HFFc6 (cell line): ENCODE data around the gene KCNMA1. TPM values are rescaled to one million over a fixed set of nuclear protein-coding genes. Genes with fewer than 3 reads are reported as not detected.

Experiments
- DNase-seq: peaks from one replicate; pipeline ENCODE4 v3.0.0-alpha.2; 2018
- H3K27ac Mint-ChIP-seq: 2 replicates; pipeline ENCODE4 v1.8.0; 2020; ENCODE audit warnings: mild to moderate bottlenecking, mixed read lengths
- H3K27me3 Mint-ChIP-seq: 2 replicates; pipeline ENCODE4 v1.8.0; 2021; ENCODE audit warnings: mild to moderate bottlenecking, moderate library complexity, mixed read lengths; ENCODE audit not compliant: insufficient read depth
- H3K36me3 Mint-ChIP-seq: 2 replicates; pipeline ENCODE4 v1.8.0; 2021; ENCODE audit warnings: low read depth, mixed read lengths
- H3K4me1 Mint-ChIP-seq: 2 replicates; pipeline ENCODE4 v1.8.0; 2020; ENCODE audit warnings: low read depth, mixed read lengths
- H3K4me3 Mint-ChIP-seq: 2 replicates; pipeline ENCODE4 v1.8.0; 2020; ENCODE audit warnings: mild to moderate bottlenecking, moderate library complexity, mixed read lengths
- H3K9me3 Mint-ChIP-seq: 2 replicates; pipeline ENCODE4 v1.8.0; 2020; ENCODE audit warnings: mild to moderate bottlenecking, mixed read lengths
- CTCF ChIP-seq: fragments of 200-600 bp; sonication (generic); IDR thresholded peaks from 2 replicates; pipeline ENCODE4 v1.5.0; 2021; ENCODE audit warnings: antibody characterized with exemption, mild to moderate bottlenecking
- total RNA-seq, 6 experiments: library from RNA; stranded (reverse); fragmentation: NEBNext Ultra II Directional; extraction: Animal tissue kit (Norgen Biotek cat#: 25700); gene quantifications; 2 replicates in 1 of 6; 3 replicates in 5 of 6; pipeline ENCODE4 v1.2.3, GENCODE V29; 2021

Gene KCNMA1
- total RNA-seq, 6 experiments from 2014 or later, result 87.1 to 191 (median 93.5) TPM

- Mint-ChIP-seq H3K27me3 (no peaks in the 10 kb centered on the region; the same call in 1 of the 2 replicates), H3K36me3 (peaks cover 11% of the 10 kb centered on the region; the same call in 1 of the 2 replicates)
These were observed 373.5 kb downstream of the KCNMA1 start for GRCh38 chr10:77264107-77264506.

GRCh38 chr10:77263700-77264099 is 373.9 kb downstream of the KCNMA1 start:
- peaks cover 53% of the 10 kb centered on the region for H3K4me1 Mint-ChIP-seq
- no peaks in the 10 kb centered on the region for H3K9me3 Mint-ChIP-seq
- no peak for TF ChIP-seq CTCF

More at GRCh38 chr10:77264107-77264506, 373.5 kb downstream of the KCNMA1 start:
- H3K9me3 Mint-ChIP-seq, result no peaks in the 10 kb centered on the region
- peaks cover 57% of the 10 kb centered on the region for H3K4me1 Mint-ChIP-seq
- TF ChIP-seq CTCF, result no peak
- DNase-seq, result no peak
- H3K27ac Mint-ChIP-seq, result no peak overlapping the region
- no peak overlapping the region for H3K4me3 Mint-ChIP-seq

GRCh38 chr10:77261146-77261545 is 376.5 kb downstream of the KCNMA1 start:
- no peak for TF ChIP-seq CTCF
- no peaks in the 10 kb centered on the region; the same call in 1 of the 2 replicates for H3K9me3 Mint-ChIP-seq
- H3K27me3 Mint-ChIP-seq, result no peaks in the 10 kb centered on the region; the same call in 1 of the 2 replicates
- no peak overlapping the region for H3K4me3 Mint-ChIP-seq
- peaks cover 23% of the 10 kb centered on the region for H3K36me3 Mint-ChIP-seq
- H3K4me1 Mint-ChIP-seq, result peaks cover 50% of the 10 kb centered on the region
- H3K27ac Mint-ChIP-seq, result no peak overlapping the region
- no peak for DNase-seq

More at GRCh38 chr10:77263700-77264099, 373.9 kb downstream of the KCNMA1 start:
- no peaks in the 10 kb centered on the region; the same call in 1 of the 2 replicates for H3K27me3 Mint-ChIP-seq
- H3K36me3 Mint-ChIP-seq, result peaks cover 11% of the 10 kb centered on the region; the same call in 1 of the 2 replicates
- no peak for DNase-seq
- H3K4me3 Mint-ChIP-seq, result no peak overlapping the region
- H3K27ac Mint-ChIP-seq, result no peak overlapping the region

GRCh38 chr10:77259171-77259874 is 378.3 kb downstream of the KCNMA1 start:
- Mint-ChIP-seq H3K4me1 (peaks cover 59% of the 10 kb centered on the region), H3K27ac (no peak overlapping the region), H3K4me3 (no peak overlapping the region), H3K27me3 (no peaks in the 10 kb centered on the region; the same call in 1 of the 2 replicates), H3K36me3 (peaks cover 20% of the 10 kb centered on the region), H3K9me3 (no peaks in the 10 kb centered on the region; the same call in 1 of the 2 replicates)
- TF ChIP-seq CTCF, result no peak
- DNase-seq, result no peak

GRCh38 chr10:77256346-77256745 is 381.3 kb downstream of the KCNMA1 start:
- H3K36me3 Mint-ChIP-seq, result peaks cover 13% of the 10 kb centered on the region
- H3K27ac Mint-ChIP-seq, result no peak overlapping the region
- no peak overlapping the region for H3K4me3 Mint-ChIP-seq
- H3K4me1 Mint-ChIP-seq, result peaks cover 74% of the 10 kb centered on the region
- no peaks in the 10 kb centered on the region; the same call in 1 of the 2 replicates for H3K27me3 Mint-ChIP-seq
- no peaks in the 10 kb centered on the region; the same call in 1 of the 2 replicates for H3K9me3 Mint-ChIP-seq
- no peak for DNase-seq
- no peak for TF ChIP-seq CTCF
